Measurements from ENCODE around the gene MBD5.

GRCh38 chr2:148299616-148300015, 278.7 kb downstream of the MBD5 start:
- TF ChIP-seq CTCF (IDR thresholded peaks at IDR 0.05) (no peak), POLR2A (IDR thresholded peaks at IDR 0.05) (no peak)

Data from Peyer's patch (tissue), 4 donors.